Measurements from ENCODE around the gene LRRC8A. TPM values are rescaled to one million over a fixed set of nuclear protein-coding genes. Genes with fewer than 3 reads are reported as not detected.
A peak's percentile ranks its signal among the peaks of the same experiment; 100 is the strongest.
"Not testable (repeated sequence)": the region's sequence is repeated elsewhere in the genome, so short reads cannot be mapped to it uniquely, and the experiment has no call there.

Gene LRRC8A
- 20.2 TPM for total RNA-seq
- long read RNA-seq, full-length matches to known transcripts = 42 of 73 reads
- long read RNA-seq, partial matches to known transcripts = 30 of 73 reads
- long read RNA-seq, other reads (novel, unspliced or antisense) = 1 of 73 reads

DNA sequence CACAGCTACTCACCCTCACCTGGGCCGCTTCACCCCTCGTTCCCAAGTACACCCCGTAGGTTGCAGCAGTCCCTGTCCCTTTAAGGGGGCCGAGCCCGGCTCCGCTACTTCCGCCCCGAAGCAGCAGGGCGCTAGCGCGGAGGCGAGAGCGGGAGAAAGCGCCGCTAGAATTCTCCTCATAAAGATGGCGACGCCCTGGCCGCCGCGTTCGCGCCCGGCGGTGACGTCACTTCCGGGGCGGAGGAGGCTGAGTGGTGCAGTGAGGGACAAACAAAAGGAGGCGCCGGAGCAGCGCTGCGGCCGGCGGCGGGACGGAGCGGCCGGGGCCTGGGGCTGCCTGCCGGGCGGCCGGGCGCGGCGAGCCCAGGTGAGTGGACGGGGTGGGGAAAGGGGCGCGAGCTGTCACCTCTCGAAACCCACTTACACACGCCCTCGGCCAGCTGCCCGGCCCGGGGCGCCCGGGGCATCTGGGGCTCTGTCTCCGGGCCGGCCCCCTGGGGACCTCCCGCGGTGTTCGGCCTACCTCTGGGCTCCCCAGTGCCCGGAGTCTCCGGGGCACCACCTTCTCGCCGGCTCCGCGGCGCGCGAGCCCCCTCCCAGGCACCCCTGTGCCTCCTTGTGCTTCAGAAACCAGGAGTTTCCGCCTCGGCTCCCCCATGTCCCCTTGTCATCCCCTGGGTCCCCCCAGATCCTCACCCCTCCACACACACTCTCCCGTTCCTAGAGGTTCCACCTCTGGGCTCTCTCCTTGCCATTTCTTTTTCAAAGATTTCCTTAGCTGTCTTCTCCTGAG, at the start of gene LRRC8A, which contains the start of gene KYAT1:
Gene LRRC8A (plus strand): TSS at position 250 of the 793 bp plus-strand sequence. CDS start 25,032 bp downstream, outside the sequence.
Gene KYAT1 (minus strand): TSS at position 67 of the 793 bp plus-strand sequence. CDS start 36,545 bp downstream, outside the sequence.
- peak; percentile 99 for DNase-seq
- intact Hi-C loops (cut with DNase I) = loop anchor here (5.0 kb wide), 1 partner anchor 40 kb away; the partner anchor contains the start of gene PHYHD1
- peak; percentile 91 for ATAC-seq (ENCODE audit: poor library complexity)

- no peak for ATAC-seq (ENCODE audit: poor library complexity)
- peak; percentile 26 for DNase-seq
- intact Hi-C loops (cut with DNase I) = no loop called here
These were observed 48.2 kb upstream of the LRRC8A start for GRCh38 chr9:128833696-128834095.

DNA sequence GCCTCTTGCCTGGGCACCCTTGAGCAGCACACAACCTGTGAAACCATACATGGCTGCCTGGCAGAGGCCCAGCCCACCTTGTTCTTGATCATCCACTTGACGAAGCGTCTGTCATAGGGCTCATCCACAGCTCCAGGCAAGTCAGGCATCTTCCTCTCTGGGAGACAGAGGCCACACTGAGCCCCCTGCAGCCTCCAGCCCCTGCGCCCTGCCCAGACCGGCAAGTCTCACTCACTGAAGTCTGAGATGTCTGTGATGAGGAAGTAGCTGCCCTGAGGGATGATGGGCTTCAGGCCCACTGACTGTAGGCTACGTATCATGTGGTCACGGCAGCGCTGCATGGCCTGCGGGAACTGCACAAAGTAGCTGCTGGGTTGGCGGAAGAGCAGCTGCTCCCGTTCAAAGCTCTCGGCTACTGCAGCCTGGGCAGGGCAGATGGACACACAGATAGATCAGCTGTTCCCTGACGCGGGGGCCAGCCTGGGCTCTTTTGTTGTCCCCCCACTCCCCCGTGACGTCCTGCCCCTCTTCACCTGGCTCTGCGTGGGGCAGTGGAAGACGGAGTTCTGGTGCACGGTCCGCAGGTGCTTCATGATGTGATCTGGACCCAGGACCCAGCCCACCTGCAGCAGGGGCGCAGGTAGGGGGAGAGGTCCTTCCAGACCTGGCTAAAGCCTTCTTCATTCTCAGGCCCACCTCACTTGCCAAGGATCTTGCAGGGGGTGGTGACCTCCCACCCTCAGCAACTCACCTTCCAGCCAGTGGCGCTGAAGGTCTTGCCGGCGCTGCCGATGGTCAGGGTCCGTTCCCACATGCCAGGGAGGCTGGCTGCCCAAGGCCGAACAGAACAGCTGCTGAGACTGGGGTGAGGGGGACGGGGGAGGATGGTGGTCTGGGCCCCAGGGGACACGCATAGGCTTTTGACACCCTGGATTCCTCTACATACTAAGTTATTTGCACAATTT, 46.4 kb upstream of the LRRC8A start:
- DNase-seq (peak; percentile 37), ATAC-seq (ENCODE audit: poor library complexity) (no peak)
- intact Hi-C loops (cut with DNase I) = no loop called here

DNA sequence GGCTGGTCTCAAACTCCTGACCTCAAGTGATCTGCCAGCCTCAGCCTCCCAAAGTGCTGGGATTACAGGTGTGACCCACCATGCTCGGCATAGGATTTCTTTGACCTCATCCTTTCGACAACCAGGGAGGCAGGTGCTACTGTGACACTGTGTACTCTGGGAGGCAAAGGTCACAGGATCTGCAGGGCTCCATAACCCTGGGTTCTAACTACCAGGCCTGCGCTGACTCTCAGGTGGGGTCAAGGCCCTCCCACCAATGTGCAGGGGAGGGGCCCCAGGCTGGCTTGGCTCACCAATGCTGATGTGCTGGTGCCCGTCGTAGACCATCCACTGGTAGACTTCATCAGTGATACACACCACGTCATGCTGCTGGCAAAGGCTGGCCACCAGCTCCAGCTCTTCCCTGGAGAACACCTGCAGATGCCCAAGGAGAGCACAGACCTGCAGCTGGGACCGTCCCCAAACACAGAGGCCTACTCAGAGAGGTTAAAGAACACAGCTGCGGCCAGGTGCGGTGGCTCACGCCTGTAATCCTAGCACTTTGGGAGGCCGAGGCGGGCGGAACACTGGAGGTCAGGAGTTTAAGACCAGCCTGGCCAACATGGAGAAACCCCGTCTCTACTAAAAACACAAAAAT, 45.3 kb upstream of the LRRC8A start:
- ATAC-seq (ENCODE audit: poor library complexity) (no peak), DNase-seq (peak; percentile 23)
- intact Hi-C loops (cut with DNase I) = no loop called here

DNA sequence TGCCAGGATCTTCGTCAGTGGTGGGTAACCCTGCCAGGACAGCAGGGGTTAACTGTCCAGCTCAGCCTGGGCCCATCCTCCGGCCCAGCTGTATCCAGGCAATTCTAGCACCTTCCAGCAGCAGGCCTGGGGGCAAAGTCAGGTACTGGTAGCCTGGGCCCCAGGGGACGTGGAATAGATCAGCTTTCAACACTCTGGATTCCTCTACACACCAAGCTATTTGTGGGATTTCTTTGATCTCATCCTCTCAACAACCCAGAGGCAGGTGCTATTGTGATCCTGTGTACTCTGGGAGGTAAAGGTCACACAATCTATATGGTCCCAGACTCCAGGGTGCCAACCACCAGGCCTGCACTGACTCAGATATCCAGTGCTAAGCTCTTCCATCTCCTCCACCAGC, 43.6 kb upstream of the LRRC8A start:
- ATAC-seq (ENCODE audit: poor library complexity) = no peak
- peak; percentile 11 for DNase-seq
- intact Hi-C loops (cut with DNase I) = no loop called here

- no peak for DNase-seq
- ATAC-seq (ENCODE audit: poor library complexity) = no peak
- intact Hi-C loops (cut with DNase I) = no loop called here
These were observed 41.4 kb upstream of the LRRC8A start for GRCh38 chr9:128840524-128840923.

- DNase-seq (peak; percentile 16), ATAC-seq (ENCODE audit: poor library complexity) (no peak)
- intact Hi-C loops (cut with DNase I) = no loop called here
These were observed 40.0 kb upstream of the LRRC8A start for GRCh38 chr9:128841694-128842492.

- ATAC-seq (ENCODE audit: poor library complexity); intact Hi-C loops (cut with DNase I): not testable (repeated sequence)
These were observed 38.8 kb upstream of the LRRC8A start for GRCh38 chr9:128843171-128843570.

DNA sequence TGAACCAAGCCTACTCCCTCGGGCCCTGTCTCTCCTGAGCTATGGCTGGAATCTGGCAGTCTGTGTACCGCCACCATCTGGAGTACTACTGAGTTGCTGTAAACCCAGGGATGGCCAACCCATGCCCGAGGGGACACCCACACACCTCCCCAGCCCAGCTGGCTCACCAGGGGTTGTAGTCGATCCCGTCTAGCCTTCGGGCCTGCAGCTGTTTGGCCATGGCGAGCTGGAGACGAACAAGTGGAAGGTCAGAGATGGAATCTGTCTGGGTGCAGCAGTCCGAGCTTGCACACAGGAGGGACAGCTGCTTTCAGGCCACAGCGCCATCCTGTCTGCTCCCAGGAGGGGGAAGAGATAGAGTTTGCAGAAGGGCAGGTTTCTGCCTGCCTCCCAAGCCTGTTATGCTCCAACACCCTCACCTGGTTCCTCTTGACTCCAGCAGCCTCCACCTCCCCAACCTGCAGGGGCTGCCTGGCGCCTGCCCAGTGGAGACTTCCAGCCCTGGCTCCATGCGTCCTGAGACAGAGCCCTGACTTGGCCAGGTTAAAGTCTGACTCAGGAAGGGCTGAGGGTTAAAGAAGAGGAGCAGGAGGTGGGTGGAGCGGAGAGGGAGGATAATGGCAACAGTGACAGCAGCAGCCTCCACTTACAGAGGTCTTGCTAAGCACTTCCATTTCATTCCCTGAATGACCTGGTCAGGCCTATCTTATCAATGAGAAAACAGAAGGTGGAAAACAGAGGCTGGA, 36.6 kb upstream of the LRRC8A start:
- peak; percentile 17 for DNase-seq
- ATAC-seq (ENCODE audit: poor library complexity) = no peak
- intact Hi-C loops (cut with DNase I) = no loop called here

More at GRCh38 chr9:128843171-128843570, 38.8 kb upstream of the LRRC8A start:
- not testable (repeated sequence) for DNase-seq

DNA sequence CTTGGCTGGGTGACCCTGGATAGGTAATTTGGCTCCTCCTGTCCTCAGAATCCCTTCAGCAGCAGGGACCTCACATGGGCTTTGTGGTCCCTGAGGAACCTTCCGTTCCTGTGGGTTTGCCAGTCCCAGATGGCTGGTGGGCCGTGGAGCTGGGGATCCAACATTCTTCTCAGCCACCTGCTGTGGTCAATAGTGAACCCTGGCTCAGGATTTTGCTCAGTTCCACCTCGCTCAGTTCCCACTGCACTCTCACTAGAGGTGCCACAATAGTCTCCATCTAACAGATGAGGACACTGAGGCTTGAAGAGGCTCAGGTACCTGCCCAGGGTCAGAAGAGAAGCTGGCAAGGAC, 35.3 kb upstream of the LRRC8A start:
- no peak for ATAC-seq (ENCODE audit: poor library complexity)
- peak; percentile 1 for DNase-seq
- intact Hi-C loops (cut with DNase I) = no loop called here

GRCh38 chr9:128847803-128848202, 34.1 kb upstream of the LRRC8A start:
- no peak for DNase-seq
- intact Hi-C loops (cut with DNase I) = no loop called here
- ATAC-seq (ENCODE audit: poor library complexity) = no peak

- DNase-seq = peak; percentile 4
- intact Hi-C loops (cut with DNase I); ATAC-seq (ENCODE audit: poor library complexity): not testable (repeated sequence)
These were observed 30.9 kb upstream of the LRRC8A start for GRCh38 chr9:128851024-128851423.

- DNase-seq = peak; percentile 31
- ATAC-seq (ENCODE audit: poor library complexity); intact Hi-C loops (cut with DNase I): not testable (repeated sequence)
These were observed 29.9 kb upstream of the LRRC8A start for GRCh38 chr9:128851779-128852600.

GRCh38 chr9:128852646-128853045, 29.3 kb upstream of the LRRC8A start:
- ATAC-seq (ENCODE audit: poor library complexity); DNase-seq; intact Hi-C loops (cut with DNase I): not testable (repeated sequence)

DNA sequence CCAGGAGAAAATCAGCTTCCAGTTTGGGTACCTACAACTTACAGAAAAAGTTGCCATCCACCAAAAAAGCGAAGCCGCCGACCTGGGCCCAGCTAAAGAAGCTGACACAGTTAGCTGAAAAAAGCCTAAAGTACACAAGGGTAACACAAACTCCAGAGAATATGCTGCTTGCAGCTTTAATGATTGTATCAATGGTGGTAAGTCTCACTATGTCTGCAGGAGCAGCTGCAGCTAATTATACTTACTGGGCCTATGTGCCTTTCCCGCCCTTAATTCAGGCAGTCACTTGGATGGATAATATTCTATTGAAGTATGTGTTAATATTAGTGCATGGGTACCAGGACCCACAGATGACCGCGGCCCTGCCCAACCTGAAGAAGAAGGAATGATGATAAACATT, 27.5 kb upstream of the LRRC8A start:
- ATAC-seq (ENCODE audit: poor library complexity); DNase-seq; intact Hi-C loops (cut with DNase I): not testable (repeated sequence)

- DNase-seq = peak; percentile 4
- intact Hi-C loops (cut with DNase I); ATAC-seq (ENCODE audit: poor library complexity): not testable (repeated sequence)
These were observed 23.5 kb upstream of the LRRC8A start for GRCh38 chr9:128858476-128858875.

Measured in Right ventricle myocardium superior (tissue), 1 donor.